HG02610 (cell line): ENCODE results near the gene CCT5.
A peak's percentile ranks its signal among the peaks of the same experiment; 100 is the strongest.

Experiments used
- ATAC-seq: cut with Tn5 transposase; IDR thresholded peaks from one replicate; pipeline ENCODE4 v1.9.1; 2021; ENCODE audit warnings: mild to moderate bottlenecking, moderate library complexity; ENCODE audit not compliant: unreplicated experiment

The CCT5 gene

DNA sequence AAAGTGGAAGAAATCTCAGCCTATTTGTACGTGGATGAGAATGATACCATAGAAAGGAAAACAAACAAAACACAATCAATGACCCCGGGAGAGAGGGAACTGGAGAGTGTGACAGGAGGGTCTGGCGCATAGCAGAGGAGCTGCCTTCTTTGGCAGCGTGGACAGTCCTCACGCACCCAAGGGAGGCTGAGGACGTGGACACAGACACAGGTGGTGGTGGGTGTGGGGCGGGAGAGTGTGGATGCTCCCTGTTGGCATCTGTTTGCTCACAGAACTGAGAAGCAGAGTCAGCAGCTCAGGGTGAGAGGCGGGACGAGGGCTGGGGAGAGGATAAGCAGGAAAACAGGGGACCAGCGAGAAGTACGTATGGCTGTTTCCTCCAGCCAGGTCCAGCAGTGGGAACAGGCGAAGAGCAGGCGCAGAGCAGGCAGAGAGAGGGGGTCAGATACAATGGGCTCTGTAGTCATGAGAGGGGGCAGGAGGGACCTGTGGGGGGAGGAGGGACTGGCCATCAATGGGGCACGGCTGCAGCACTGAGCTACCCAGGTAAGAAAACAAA, 47.6 kb downstream of the CCT5 start:
- no peak for ATAC-seq

DNA sequence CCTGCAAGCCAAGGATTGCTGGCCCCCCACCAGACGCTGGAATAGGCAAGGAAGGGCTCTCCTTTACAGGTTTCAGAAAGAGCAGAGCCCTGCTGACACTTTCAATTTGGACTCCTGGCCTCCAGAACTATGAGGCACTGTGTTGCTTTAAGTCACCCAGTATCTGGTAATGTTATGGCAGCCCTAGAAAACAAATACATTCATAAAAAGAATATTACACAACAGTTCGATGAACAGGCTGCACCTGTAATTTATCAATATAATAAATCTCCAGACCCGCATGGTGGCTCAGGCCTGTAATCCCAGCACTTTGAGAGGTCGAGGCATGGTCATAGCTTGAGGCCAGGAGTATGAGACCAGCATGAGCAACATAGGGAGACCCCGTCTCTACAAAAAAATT, 50.2 kb downstream of the CCT5 start:
- ATAC-seq = no peak

DNA sequence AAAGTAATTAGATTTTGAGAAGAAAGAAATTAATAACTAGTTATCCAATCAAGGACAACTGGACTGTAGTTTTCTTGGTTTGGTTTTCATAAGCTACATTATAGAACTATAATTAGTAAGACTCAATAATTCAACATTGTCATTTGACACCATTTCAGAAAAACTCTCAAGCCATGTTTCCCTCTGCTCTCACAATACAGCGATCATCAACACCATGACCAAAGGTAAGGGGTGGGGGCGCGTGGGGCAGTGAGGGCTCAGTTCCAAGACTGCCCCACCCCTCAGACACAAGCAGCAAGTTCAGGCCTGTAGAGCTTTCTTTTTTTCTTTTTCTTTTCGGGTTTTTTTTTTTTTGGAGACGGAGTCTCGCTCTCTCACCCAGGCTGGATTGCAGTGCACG, 51.2 kb downstream of the CCT5 start:
- ATAC-seq = no peak

DNA sequence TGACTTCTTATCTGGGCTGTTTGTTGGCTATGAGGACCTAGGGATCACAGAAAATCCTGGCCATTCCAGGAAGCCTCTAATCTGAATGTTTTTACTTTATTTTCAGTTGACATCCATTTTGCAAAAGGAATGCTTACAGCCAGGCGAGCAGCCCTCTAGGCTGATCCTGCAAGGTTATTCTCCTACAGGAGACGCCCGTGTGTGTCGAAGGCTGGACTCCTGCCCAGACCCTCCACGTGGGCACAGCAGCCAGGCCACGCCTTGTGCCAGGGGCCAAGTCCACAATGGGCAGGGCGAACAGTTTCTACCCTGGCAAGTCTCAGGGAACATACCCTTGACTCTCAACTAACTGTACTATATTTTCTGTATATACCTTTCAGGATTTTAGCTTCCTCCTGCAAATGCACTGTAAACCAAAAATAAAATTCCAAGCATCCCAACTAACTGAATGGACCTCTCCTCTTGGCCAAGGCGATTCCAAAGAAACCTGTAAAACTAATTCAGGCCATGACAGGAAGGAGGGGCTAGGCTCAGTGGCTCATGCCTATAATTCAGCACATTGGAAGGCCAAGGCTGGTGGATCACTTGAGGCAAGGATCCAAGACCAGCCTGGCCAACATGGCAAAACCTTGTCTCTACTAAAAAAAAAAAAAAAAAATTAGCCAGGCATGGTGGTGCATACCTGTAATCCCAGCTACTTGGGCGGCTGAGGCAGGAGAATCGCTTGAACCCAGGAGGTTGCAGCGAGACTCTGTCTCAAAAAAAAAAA, 51.9 kb downstream of the CCT5 start:
- ATAC-seq = no peak

DNA sequence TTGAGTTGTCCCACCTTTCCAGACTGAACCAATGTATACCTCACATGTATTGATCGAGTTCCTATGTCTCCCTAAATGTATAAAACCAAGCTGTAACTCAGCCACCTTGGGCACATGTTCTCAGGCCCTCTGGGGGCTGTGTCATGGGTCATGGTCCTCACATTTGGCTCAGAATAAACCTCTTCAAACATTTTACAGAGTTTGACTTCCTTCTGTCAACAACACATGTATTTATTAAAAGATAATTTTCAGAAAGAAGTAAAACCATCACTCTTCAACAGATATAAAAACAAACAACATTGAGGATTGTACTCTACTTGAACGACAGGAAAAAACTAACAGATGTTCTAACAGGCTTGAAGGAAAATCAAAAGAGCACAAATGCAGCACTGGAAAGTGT, 53.1 kb downstream of the CCT5 start:
- ATAC-seq = no peak

DNA sequence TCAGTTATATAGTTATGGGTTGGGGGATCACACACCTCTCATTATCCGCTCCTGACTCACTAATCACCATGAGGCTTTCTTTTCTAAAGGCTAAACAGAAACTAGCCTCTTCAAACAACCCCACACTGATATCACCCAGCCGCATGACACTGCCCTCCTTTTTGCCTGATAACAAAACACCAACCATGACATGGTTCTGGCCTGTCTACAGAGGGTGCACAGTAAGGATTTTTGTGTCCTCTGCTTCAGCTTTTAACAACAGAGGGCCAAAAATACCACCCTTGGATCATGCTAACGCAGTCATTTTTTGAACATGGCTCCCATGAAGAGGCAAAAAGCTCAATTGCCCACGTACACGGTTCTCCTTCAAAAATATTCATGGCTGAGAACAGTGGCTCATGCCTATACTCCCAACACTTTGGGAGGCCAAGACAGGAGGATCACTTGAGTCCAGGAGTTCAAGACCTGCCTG, 53.7 kb downstream of the CCT5 start:
- ATAC-seq = no peak

DNA sequence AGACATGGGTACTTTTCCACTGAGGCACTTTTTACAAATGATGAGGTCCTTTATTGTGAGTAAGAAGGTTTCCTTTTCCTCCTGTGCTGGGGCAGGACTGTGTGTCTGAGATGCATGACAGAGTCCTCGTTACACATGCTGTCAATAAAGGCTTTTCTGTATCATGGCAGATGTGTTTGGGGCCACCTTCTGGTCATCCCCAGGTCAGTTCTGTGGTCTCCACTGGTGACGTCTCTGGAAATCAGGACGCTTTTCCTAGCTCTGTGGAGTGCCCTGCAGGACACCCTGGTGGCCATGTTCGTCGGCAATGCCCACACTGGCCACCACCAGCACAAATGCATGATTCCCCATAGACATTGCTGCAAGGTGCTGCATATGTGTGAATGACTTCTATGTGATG, 54.9 kb downstream of the CCT5 start:
- no peak for ATAC-seq

DNA sequence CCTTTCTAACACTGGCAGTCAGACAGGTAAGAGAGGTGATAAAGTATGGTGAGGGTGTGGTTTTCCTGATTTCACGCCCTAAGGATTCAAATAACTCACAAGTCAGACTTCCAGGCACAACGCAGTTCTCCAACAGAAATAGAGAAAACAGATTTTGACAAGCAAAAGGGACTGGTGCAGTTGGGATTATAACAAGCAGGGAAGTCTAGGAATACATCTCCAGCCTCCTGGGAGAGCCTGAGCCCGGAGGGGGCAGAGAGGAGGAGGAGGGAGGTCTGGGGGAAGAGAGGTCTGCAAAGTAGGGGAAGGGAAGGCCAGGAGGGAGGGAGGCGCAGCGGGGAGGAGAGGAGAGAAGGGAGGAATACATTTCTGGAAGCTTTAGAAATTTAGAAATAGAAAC, 56.0 kb downstream of the CCT5 start:
- no peak for ATAC-seq

DNA sequence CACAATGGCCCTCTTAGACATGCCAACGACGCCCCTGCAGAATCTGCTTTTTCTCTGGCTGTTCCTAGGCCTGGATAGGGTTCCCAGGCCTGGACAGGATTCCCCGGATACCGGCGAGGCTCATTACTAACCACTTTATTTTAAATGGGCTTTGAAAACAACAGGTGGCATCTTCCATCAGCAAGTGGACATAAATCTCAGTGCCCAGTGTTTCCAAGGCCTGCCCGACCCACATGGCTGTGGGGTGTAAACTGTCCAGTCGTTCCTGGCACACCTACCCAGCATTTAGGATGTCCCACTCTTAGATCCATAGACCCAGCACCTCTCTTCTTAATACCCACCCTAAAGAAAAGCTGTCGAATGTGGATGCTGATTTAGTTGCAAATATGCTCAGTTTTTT, 56.7 kb downstream of the CCT5 start:
- ATAC-seq = no peak

DNA sequence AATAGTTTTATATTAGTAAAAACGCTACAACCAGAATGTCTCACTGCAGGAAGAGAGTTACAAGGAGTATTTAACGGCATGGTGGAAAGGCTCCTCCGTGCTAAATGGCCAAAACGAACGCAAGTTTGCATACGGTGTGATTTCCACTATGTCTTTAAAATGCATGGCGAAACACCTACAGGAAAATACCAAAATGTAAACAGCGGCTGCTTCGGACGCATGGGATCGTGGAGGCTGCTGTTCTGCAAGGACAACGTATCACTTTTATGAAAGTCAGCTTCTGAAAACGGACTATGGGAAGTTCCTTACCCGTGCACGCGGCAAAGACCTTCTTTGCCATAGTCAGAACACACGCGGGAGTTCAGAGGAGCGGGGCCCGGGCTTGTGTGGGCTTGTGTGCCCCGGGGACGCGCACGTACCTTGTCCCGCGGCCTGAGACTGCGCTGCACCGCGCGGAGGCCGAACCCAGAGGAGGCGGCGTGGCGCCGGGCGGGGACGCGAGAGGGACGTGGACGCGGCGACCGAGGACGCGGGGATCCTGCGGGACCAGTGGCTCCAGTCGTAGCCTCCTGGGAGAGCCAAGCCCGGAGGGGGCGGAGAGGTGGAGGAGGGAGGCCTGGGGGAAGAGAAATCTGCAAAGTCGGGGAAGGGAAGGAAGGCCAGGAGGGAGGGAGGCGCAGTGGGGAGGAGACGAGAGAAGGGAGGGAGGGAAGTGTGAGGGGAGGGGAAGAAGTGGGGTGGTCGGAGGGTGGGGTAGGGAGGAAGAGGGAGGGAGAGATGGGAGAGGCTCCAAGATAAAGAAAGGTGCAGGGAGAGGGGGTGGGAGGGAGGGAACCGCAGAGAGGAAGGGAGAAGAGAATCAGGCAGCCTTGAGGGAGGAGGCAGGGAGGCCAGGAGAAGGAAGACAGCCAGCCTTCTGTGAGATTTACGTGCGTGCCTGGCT, 57.4 kb downstream of the CCT5 start, which contains the start of gene CMBL:
TSS of gene CMBL (minus strand) at position 697 of the 943 bp plus-strand sequence. CDS start 17,140 bp downstream, outside the sequence.
- ATAC-seq = peak; percentile 86

DNA sequence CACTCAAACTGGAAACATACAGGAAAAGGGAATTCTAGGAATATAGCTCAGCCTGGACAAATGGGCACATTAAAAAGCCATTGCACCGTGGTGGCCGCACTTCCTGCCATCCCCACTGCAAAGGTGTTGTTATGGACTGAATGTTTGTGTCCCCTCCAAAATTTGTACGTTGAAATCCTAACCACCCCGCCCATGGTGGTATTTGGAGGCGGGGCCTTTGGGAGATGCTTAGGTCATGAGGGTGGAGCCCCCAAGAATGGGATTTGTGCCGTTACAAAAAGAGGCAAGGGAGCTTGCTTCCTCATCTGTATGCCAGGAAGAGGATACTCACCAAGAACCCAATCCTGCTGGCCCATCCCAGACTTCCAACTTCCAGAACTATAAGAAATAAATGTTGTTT, 58.8 kb downstream of the CCT5 start:
- ATAC-seq = no peak

DNA sequence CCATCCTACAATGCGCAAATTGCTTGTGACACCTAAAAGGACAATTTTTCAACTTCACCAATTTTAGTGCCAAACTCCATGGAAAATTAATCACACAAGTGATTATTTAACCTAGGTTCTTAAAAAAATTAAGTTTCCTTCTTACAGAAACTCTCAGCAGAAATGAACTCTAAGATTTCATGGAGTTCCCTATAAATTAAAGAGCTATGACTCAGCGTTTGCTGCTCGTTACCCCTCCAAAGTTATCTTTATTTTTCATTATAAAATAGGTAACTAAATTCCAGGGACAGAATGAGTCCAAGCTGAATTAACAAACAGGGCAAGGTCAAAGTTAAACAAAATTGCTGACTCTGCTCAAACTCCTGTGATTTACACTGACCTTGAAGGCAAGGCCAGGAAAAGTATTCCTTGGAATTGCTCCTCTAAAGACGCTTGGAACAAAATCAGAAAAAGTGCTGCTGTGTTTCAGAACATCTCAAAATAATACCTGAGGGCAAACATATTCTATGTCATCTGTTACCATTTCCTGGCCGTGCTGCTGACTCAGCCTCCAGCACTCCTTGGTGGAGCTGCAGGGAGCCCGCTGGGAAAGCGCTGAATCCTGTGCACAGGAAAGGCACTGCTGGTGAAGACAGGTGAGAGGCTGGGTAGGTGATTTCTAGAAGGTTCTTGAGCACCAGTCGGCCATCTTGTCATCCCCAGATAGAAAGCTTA, 60.1 kb downstream of the CCT5 start:
- no peak for ATAC-seq

DNA sequence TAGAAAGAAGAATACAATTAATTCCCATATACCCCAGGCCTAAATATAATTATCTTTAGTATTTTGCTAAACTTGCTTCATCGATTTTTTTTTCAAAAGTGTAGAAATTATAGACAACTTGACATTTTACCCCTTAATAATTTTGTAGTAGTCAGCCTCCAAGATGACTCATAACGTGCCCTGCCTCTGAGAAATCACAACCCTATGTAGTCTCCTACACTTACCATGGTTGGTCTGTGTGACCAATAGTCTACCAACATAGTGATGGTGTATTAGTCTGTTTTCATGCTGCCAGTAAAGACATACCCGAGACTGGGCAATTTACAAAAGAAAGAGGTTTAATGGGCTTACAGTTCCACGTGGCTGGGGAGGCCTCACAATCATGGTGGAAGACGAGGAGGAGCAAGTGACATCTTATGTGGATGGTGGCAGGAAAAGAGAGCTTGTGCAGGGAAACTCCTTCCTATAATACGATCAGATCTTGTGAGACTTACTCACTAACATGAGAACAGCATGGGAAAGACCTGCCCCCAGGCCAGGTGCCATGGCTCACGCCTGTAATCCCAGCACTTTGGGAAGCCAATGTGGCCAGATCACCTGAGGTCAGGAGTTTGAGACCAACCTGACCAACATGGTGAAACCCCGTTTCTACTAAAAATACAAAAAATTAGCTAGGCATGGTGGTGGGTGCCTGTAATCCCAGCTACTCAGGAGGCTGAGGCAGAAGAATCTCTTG, 60.9 kb downstream of the CCT5 start:
- peak; percentile 72 for ATAC-seq

DNA sequence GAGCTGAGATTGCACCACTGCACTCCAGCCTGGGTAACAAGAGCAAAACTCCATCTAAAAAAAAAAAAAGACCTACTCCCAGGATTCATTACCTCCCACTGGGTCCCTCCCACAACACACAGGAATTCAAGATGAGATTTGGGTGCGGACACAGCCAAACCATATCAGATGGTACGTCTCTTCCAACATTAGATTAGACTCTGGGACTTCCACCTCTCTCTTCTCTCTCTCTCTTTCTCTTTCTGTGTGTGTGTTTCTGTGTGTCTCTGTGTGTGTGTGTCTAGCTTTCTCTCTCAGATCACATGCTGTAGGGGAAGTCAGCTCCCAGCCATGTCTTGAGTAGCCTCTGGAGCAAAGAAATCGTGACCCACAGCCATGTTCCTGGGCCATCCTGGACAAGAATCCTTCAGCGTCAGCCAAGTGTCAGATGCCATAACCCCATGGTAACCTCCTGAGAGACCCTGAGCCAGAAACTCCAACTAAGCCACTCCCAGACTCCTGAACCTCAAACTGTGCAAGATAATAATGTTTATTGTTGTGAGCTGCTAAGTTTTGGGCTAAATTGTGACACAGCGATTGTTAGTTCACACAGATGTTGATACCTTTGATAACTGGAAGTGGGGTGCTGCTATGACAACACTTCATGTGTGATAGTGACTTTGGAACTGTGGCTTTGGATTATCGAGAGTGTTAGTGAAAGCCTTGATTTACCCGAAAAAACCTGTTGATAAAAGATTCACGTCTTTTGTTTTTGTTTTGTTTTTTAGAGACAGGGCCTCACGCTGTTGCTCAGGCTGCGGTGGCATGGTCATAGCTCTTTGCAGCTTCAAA, 61.7 kb downstream of the CCT5 start:
- no peak for ATAC-seq

DNA sequence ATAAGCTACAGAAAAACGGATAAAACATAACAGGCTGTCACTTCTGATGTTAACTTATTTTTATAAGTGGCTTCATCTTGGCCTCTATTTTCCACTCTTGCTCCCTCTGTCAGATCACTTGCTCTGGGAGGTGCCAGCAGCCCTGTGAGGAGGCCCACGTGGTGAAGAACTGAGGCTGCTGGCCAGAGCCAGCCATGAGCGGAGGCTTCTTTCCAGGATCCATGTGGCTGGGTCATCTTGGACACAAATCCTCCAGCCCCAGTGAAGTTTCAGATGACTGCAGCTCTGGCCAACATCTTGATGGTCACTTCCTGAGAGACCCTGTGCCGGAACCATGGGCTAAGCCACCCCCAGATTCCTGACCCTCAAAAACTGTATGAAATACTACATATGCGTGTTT, 65.1 kb downstream of the CCT5 start:
- ATAC-seq = no peak
